ENCODE measurements around the gene SSH2.

Gene SSH2

DNA sequence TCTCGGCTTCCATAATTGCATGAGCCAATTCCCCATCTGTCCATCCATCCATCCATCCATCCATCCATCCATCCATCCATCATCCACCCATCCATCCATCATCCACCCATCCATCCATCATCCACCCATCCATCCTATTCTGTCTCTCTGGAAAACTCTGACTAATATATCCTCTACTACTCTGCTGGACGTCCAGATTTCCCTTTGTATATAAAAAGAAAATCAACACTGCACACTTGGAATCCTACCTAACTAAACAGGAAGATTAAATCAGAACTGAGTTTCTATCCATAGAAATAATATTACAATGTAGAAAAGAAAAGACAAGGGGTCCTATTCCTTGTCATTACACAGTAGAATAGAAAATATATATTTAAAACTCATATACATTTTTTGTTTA, 157.0 kb downstream of the SSH2 start:
- no peaks in the 10 kb centered on the region for H3K9me2 ChIP-seq (replicated peaks; ENCODE audit: insufficient read depth, low read length)
- H2AFZ ChIP-seq (ENCODE audit: low read length), result no peak overlapping the region
- H3K9me3 ChIP-seq (replicated peaks; ENCODE audit: insufficient read depth, low read length), result no peaks in the 10 kb centered on the region
- TF ChIP-seq, protein P1, sequence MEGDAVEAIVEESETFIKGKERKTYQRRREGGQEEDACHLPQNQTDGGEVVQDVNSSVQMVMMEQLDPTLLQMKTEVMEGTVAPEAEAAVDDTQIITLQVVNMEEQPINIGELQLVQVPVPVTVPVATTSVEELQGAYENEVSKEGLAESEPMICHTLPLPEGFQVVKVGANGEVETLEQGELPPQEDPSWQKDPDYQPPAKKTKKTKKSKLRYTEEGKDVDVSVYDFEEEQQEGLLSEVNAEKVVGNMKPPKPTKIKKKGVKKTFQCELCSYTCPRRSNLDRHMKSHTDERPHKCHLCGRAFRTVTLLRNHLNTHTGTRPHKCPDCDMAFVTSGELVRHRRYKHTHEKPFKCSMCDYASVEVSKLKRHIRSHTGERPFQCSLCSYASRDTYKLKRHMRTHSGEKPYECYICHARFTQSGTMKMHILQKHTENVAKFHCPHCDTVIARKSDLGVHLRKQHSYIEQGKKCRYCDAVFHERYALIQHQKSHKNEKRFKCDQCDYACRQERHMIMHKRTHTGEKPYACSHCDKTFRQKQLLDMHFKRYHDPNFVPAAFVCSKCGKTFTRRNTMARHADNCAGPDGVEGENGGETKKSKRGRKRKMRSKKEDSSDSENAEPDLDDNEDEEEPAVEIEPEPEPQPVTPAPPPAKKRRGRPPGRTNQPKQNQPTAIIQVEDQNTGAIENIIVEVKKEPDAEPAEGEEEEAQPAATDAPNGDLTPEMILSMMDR (IDR thresholded peaks at IDR 0.05; ENCODE audit: low read length), result no peak
- TF ChIP-seq EZH2phosphoT487 (IDR thresholded peaks at IDR 0.05; ENCODE audit: low read length) (no peak), EZH2 (optimal IDR thresholded peaks at IDR 0.05; ENCODE audit: low read depth, low read length) (no peak)
- no peaks in the 10 kb centered on the region for H3K27me3 ChIP-seq (replicated peaks; ENCODE audit: insufficient read depth, low read length)
- no peak for DNase-seq
- H3K79me2 ChIP-seq (ENCODE audit: low read length), result no peaks in the 10 kb centered on the region
- H3K4me3 ChIP-seq (ENCODE audit: low read length), result no peak overlapping the region
- no peak overlapping the region for H3K9ac ChIP-seq (ENCODE audit: low read length)
- no peaks in the 10 kb centered on the region for H3K36me3 ChIP-seq (replicated peaks; ENCODE audit: insufficient read depth, low read length)
- H3K4me1 ChIP-seq (ENCODE audit: low read length), result no peaks in the 10 kb centered on the region
- no peaks in the 10 kb centered on the region for H4K20me1 ChIP-seq (ENCODE audit: insufficient read depth, low read length)
- no peak overlapping the region for H3K4me2 ChIP-seq (ENCODE audit: low read depth, low read length)
- no peaks in the 10 kb centered on the region for H3F3A ChIP-seq (ENCODE audit: insufficient read depth, low read length)
- H3K27ac ChIP-seq (ENCODE audit: low read length), result no peak overlapping the region

GRCh38 chr17:29771546-29771945, 158.5 kb downstream of the SSH2 start:
- Histone ChIP-seq H3F3A (ENCODE audit: insufficient read depth, low read length) (no peaks in the 10 kb centered on the region), H3K27ac (ENCODE audit: low read length) (no peak overlapping the region), H3K9me3 (replicated peaks; ENCODE audit: insufficient read depth, low read length) (no peaks in the 10 kb centered on the region), H3K9ac (ENCODE audit: low read length) (no peak overlapping the region), H3K79me2 (ENCODE audit: low read length) (no peaks in the 10 kb centered on the region), H3K36me3 (replicated peaks; ENCODE audit: insufficient read depth, low read length) (no peaks in the 10 kb centered on the region), H4K20me1 (ENCODE audit: insufficient read depth, low read length) (no peaks in the 10 kb centered on the region), H3K4me1 (ENCODE audit: low read length) (no peaks in the 10 kb centered on the region), H3K27me3 (replicated peaks; ENCODE audit: insufficient read depth, low read length) (no peaks in the 10 kb centered on the region), H3K4me3 (ENCODE audit: low read length) (no peak overlapping the region), H3K9me2 (replicated peaks; ENCODE audit: insufficient read depth, low read length) (no peaks in the 10 kb centered on the region), H2AFZ (ENCODE audit: low read length) (no peak overlapping the region), H3K4me2 (ENCODE audit: low read depth, low read length) (no peak overlapping the region)
- no peak for TF ChIP-seq EZH2phosphoT487 (IDR thresholded peaks at IDR 0.05; ENCODE audit: low read length)
- TF ChIP-seq EZH2 (optimal IDR thresholded peaks at IDR 0.05; ENCODE audit: low read depth, low read length), result no peak
- TF ChIP-seq, protein P1 (IDR thresholded peaks at IDR 0.05; ENCODE audit: low read length), result no peak
- DNase-seq, result no peak

GRCh38 chr17:29769225-29769624, 160.8 kb downstream of the SSH2 start:
- no peaks in the 10 kb centered on the region for H3F3A ChIP-seq (ENCODE audit: insufficient read depth, low read length)
- TF ChIP-seq EZH2phosphoT487 (IDR thresholded peaks at IDR 0.05; ENCODE audit: low read length) (no peak), EZH2 (optimal IDR thresholded peaks at IDR 0.05; ENCODE audit: low read depth, low read length) (no peak)
- TF ChIP-seq, protein P1 (IDR thresholded peaks at IDR 0.05; ENCODE audit: low read length), result no peak
- no peaks in the 10 kb centered on the region for H3K9me3 ChIP-seq (replicated peaks; ENCODE audit: insufficient read depth, low read length)
- H3K79me2 ChIP-seq (ENCODE audit: low read length), result no peaks in the 10 kb centered on the region
- no peaks in the 10 kb centered on the region for H3K36me3 ChIP-seq (replicated peaks; ENCODE audit: insufficient read depth, low read length)
- H3K4me2 ChIP-seq (ENCODE audit: low read depth, low read length), result no peak overlapping the region
- no peaks in the 10 kb centered on the region for H4K20me1 ChIP-seq (ENCODE audit: insufficient read depth, low read length)
- H3K9me2 ChIP-seq (replicated peaks; ENCODE audit: insufficient read depth, low read length), result no peaks in the 10 kb centered on the region
- no peak overlapping the region for H2AFZ ChIP-seq (ENCODE audit: low read length)
- DNase-seq, result no peak
- H3K4me1 ChIP-seq (ENCODE audit: low read length), result no peaks in the 10 kb centered on the region
- no peak overlapping the region for H3K4me3 ChIP-seq (ENCODE audit: low read length)
- no peaks in the 10 kb centered on the region for H3K27me3 ChIP-seq (replicated peaks; ENCODE audit: insufficient read depth, low read length)
- no peak overlapping the region for H3K9ac ChIP-seq (ENCODE audit: low read length)
- H3K27ac ChIP-seq (ENCODE audit: low read length), result no peak overlapping the region
